GM12878 (cell line): Measurements from ENCODE around the gene NBEA. TPM values are rescaled to one million over a fixed set of nuclear protein-coding genes. Genes with fewer than 3 reads are reported as not detected.

Experiments
- ATAC-seq: fragments of 200-7000 bp; cut with Tn5 transposase; 3 replicates; pipeline ENCODE4 v1.9.1; 2020; ENCODE audit warnings: mild to moderate bottlenecking, moderate library complexity
- BruUV-seq: library from RNA; stranded (reverse); fragments of 400-500 nt; replicated peaks from 2 replicates; lab custom pipeline; 2021; lab: Mats Ljungman, UMichigan
- CTCF ChIA-PET: fragments of 300-600 bp; sonication (Branson Sonifier 250); formaldehyde crosslinking; extraction: SDS; loops from one replicate; lab custom pipeline; 2021; ENCODE audit warnings: inconsistent platforms; lab: Yijun Ruan, JAX
- POLR2A ChIA-PET: fragments of 350-600 bp; formaldehyde crosslinking; extraction: SDS; loops from one replicate; lab custom pipeline; 2021; ENCODE audit warnings: inconsistent platforms; lab: Charles Lee
- RAD21 ChIA-PET: fragments of 300-600 bp; sonication (Branson Sonifier 250); formaldehyde crosslinking; loops from one replicate; lab custom pipeline; 2023; ENCODE audit warnings: antibody characterized with exemption; ENCODE audit not compliant: unreplicated experiment; lab: Charles Lee
- SMC1A ChIA-PET: fragments of 300-600 bp; sonication (Branson Sonifier 250); formaldehyde crosslinking; loops from one replicate; lab custom pipeline; 2023; ENCODE audit not compliant: unreplicated experiment, uncharacterized antibody; lab: Charles Lee
- DNase-seq: peaks from one replicate; pipeline ENCODE4 v3.0.0-alpha.2; 2011; ENCODE audit warnings: low read depth, low spot score
- FAIRE-seq: peaks from 3 replicates; lab custom pipeline; 2011; peaks lifted over from hg19 to GRCh38; lab: Jason Lieb, UNC
- H2AFZ ChIP-seq: 2 replicates; pipeline ENCODE4 v1.6.0; 2011; ENCODE audit warnings: low read depth, low read length, control low read depth; ENCODE audit not compliant: control insufficient read depth
- H3K27ac ChIP-seq: 2 replicates; pipeline ENCODE4 v1.5.1; 2011; ENCODE audit warnings: control low read depth; ENCODE audit not compliant: control insufficient read depth, insufficient read depth
- H3K27me3 ChIP-seq, 2 experiments: replicated peaks in 1 of 2; 2 replicates each; pipeline versions ENCODE4 v1.6.0 to v1.6.1; 2011; ENCODE audit warnings: low read length in 1 of 2; ENCODE audit not compliant: control insufficient read depth in 2 of 2, insufficient read depth in 2 of 2
- H3K36me3 ChIP-seq, 2 experiments: 2 replicates each; pipeline ENCODE4 v1.5.1; 2011; ENCODE audit warnings: low read length in 1 of 2; ENCODE audit not compliant: control insufficient read depth in 2 of 2, insufficient read depth in 2 of 2
- H3K4me1 ChIP-seq: 2 replicates; pipeline ENCODE4 v1.6.1; 2011; ENCODE audit warnings: mild to moderate bottlenecking, low read length, moderate library complexity, mixed read lengths; ENCODE audit not compliant: control insufficient read depth, insufficient read depth
- H3K4me2 ChIP-seq: 2 replicates; pipeline ENCODE4 v1.6.0; 2011; ENCODE audit warnings: control low read depth; ENCODE audit not compliant: control insufficient read depth, insufficient read depth
- H3K4me3 ChIP-seq: fragments of 200-600 bp; sonication (generic); 2 replicates; pipeline ENCODE4 v1.5.1; 2016
- H3K79me2 ChIP-seq: 2 replicates; pipeline ENCODE4 v1.6.0; 2011; ENCODE audit warnings: low read length; ENCODE audit not compliant: control insufficient read depth, insufficient read depth
- H3K9ac ChIP-seq: 2 replicates; pipeline ENCODE4 v1.8.0; 2011; ENCODE audit warnings: low read length, control low read depth, mixed read lengths; ENCODE audit not compliant: control insufficient read depth, insufficient read depth
- H3K9me3 ChIP-seq: replicated peaks from 3 replicates; pipeline ENCODE4 v1.5.1; 2011; ENCODE audit warnings: mild to moderate bottlenecking, low read length; ENCODE audit not compliant: control insufficient read depth, insufficient read depth
- H4K20me1 ChIP-seq: 2 replicates; pipeline ENCODE4 v1.6.0; 2011; ENCODE audit not compliant: control insufficient read depth, insufficient read depth
- BCL11A ChIP-seq: IDR thresholded peaks from 2 replicates; pipeline ENCODE4 v1.6.1; 2011; ENCODE audit warnings: low read depth, low read length
- EP300 ChIP-seq, 2 experiments: fragments of 150-350 bp in 1 of 2; IDR thresholded peaks; 2 replicates each; pipeline ENCODE4 v1.6.1; 2011 to 2012; ENCODE audit warnings: low read depth in 2 of 2, low read length in 2 of 2, borderline replicate concordance in 1 of 2, improper control_type of control experiment in 1 of 2, inconsistent platforms in 1 of 2; ENCODE audit not compliant: control insufficient read depth in 1 of 2
- HCFC1 ChIP-seq: fragments of 150-350 bp; IDR thresholded peaks from 2 replicates; pipeline ENCODE4 v1.6.1; 2014; ENCODE audit warnings: low read length
- IKZF2 ChIP-seq, 2 experiments: fragments of 450-650 bp; IDR thresholded peaks; 2 replicates each; pipeline ENCODE4 v1.6.1; 2017; ENCODE audit warnings: mild to moderate bottlenecking in 2 of 2, moderate library complexity in 2 of 2
- NBN ChIP-seq: fragments of 450-650 bp; IDR thresholded peaks from 2 replicates; pipeline ENCODE4 v1.6.1; 2016
- NR2C2 ChIP-seq: IDR thresholded peaks from 2 replicates; pipeline ENCODE4 v1.6.1; 2011; ENCODE audit warnings: borderline replicate concordance, low read depth; ENCODE audit not compliant: control insufficient read depth, insufficient read length
- NRF1 ChIP-seq: conservative IDR thresholded peaks from 2 replicates; pipeline ENCODE4 v1.6.1; 2011; ENCODE audit warnings: mild to moderate bottlenecking, low read depth, low read length, improper control_type of control experiment
- RAD51 ChIP-seq: fragments of 450-650 bp; IDR thresholded peaks from 2 replicates; pipeline ENCODE4 v1.6.1; 2016; ENCODE audit warnings: moderate library complexity, mild to moderate bottlenecking, inconsistent platforms
- SIN3A ChIP-seq: IDR thresholded peaks from 2 replicates; pipeline ENCODE4 v1.6.1; 2012; ENCODE audit warnings: low read depth, low read length, improper control_type of control experiment
- SMC3 ChIP-seq: IDR thresholded peaks from 2 replicates; pipeline ENCODE4 v1.6.1; 2011; ENCODE audit warnings: low read length, improper control_type of control experiment, borderline replicate concordance
- TCF7 ChIP-seq: IDR thresholded peaks from 2 replicates; pipeline ENCODE4 v1.6.1; 2014; ENCODE audit warnings: antibody characterized with exemption, borderline replicate concordance
- WRNIP1 ChIP-seq: IDR thresholded peaks from 2 replicates; pipeline ENCODE4 v1.6.1; 2011; ENCODE audit warnings: low read depth, low read length, improper control_type of control experiment, borderline replicate concordance
- YBX1 ChIP-seq: fragments of 450-650 bp; IDR thresholded peaks from 2 replicates; pipeline ENCODE4 v1.6.1; 2016; ENCODE audit warnings: antibody characterized with exemption
- ZNF384 ChIP-seq: IDR thresholded peaks from 2 replicates; pipeline ENCODE4 v1.6.1; 2012; ENCODE audit warnings: low read depth, mild to moderate bottlenecking, low read length, improper control_type of control experiment, borderline replicate concordance
- WGBS: methylation state at CpG from one replicate; pipeline ENCODE4 v1.1.6; 2016; ENCODE audit warnings: low lambda C conversion rate; ENCODE audit not compliant: insufficient replicate concordance, insufficient coverage; ENCODE audit errors: missing lambda C conversion rate; 5-methylcytosine and 5-hydroxymethylcytosine counted together
- in situ Hi-C: fragments of 300-500 bp; cut with MboI; formaldehyde crosslinking; loops from 9 replicates; pipeline ENCODE4 v1.14.3; 2018; ENCODE audit warnings: mixed read lengths
- intact Hi-C: fragments of 100-400 bp; cut with micrococcal nuclease; formaldehyde crosslinking; loops from one replicate; pipeline ENCODE4 v1.14.2; 2022; ENCODE audit not compliant: unreplicated experiment
- polyA plus RNA-seq, 11 experiments: library from polyadenylated mRNA; depleted of rRNA in 4 of 11; unstranded in 6 of 11; stranded (reverse) in 5 of 11; fragments of >200 nt; fragmentation: Nextera tagmentation in 4 of 11; fragmentation: Illumina TruSeq in 1 of 11; extraction: Ambion mirVana in 4 of 11; extraction: Trizol in 1 of 11; gene quantifications; 1 replicate in 1 of 11; 2 replicates in 10 of 11; pipeline versions ENCODE4 v1.2.1 to v1.2.3, GENCODE V29; 2011 to 2016; ENCODE audit warnings: inconsistent platforms in 2 of 11, missing spikeins in 2 of 11, low read depth in 1 of 11
- total RNA-seq, 4 experiments: library from RNA; depleted of rRNA in 3 of 4; stranded (reverse); fragments of >200 nt in 3 of 4; fragmentation: Illumina TruSeq in 1 of 4; extraction: Trizol in 1 of 4; gene quantifications; 2 replicates each; pipeline versions ENCODE4 v1.2.1 to v1.2.3, GENCODE V29; 2013 to 2021
- TF ChIP-seq, protein P1 (sequence below): fragments of 450-650 bp; IDR thresholded peaks from 2 replicates; pipeline ENCODE4 v1.6.1; 2017; ENCODE audit warnings: mild to moderate bottlenecking, low read depth, inconsistent platforms; ENCODE audit not compliant: poor library complexity, severe bottlenecking
- TF ChIP-seq, protein P2 (sequence below): IDR thresholded peaks from 2 replicates; pipeline ENCODE4 v1.6.1; 2011; ENCODE audit warnings: low read depth, low read length, improper control_type of control experiment, borderline replicate concordance
- TF ChIP-seq, protein P3 (sequence below): fragments of 450-650 bp; IDR thresholded peaks from 2 replicates; pipeline ENCODE4 v1.6.1; 2017; ENCODE audit warnings: mild to moderate bottlenecking, moderate library complexity

NBEA gene
- total and polyA plus RNA-seq, 10 of the 15 experiments (the other 5 are each of a cell fraction or from before 2014, with no cell fraction given) = 0.23 to 3.6 (median 0.55) TPM

DNA sequence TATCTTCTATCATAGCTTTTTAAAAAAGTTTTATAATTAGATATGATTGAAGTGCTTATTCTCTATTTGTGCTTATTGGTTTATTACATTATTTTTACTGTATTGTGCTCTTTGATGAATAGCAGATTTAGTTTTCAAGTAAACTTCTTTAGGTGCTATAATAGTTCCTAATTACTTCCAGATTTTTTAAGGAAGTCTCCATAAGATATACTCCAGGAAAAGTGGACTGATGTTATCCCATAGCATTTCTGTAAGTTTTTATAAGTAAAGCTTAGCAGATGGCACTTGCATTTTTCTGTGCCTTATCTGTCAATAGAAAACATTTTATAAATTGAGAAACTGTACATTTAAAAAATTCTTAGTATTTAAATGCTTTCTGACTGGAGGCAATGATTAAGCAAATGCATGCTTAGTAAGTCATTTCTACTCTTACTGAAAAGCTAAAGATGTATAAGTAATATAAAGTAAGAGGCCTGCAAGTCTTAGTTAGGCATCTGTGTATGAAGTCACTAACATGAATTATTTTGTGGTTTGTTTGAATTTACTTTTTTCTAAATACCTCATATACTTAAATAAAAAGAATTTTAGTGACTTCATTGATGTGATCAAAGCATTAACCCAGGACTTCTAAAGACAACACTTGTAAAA, 351.6 kb downstream of the NBEA start (continued):
- no peak for TF ChIP-seq IKZF2 (IDR thresholded peaks at IDR 0.05)
- no peak for TF ChIP-seq SIN3A
- no peak for TF ChIP-seq ZNF384
- TF ChIP-seq HCFC1 = no peak
- TF ChIP-seq NRF1 = no peak
- TF ChIP-seq, all 136 proteins: peak for 0

DNA sequence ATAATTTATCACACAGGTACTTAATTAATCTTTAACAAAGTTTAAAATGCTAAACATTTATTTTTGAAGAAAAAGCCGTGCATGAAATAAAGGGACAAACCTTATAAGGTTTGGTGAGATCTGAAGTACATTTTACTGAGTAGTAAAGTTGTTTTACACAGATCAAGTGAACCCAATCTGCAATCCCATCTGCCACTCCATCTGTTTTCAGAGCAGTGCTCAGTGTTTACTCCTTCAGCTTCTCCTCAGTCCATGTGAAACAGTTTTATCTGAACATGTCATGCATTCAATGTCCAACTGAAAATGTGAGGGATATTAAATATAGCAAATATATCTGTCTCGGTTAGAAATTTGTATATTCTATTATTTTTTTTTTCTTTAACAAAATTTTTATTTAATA, 367.6 kb downstream of the NBEA start:
- FAIRE-seq = no peak
- in situ Hi-C loops = no loop called here
- Histone ChIP-seq H3K79me2 (no peaks in the 10 kb centered on the region), H3K9ac (no peak overlapping the region), H3K27me3 (no peaks in the 10 kb centered on the region), H3K4me2 (no peak overlapping the region), H3K4me1 (no peaks in the 10 kb centered on the region), H4K20me1 (no peaks in the 10 kb centered on the region), H3K9me3 (no peaks in the 10 kb centered on the region), H3K36me3 (no peaks in the 10 kb centered on the region), H3K27ac (no peak overlapping the region), H2AFZ (no peak overlapping the region), H3K4me3 (no peak overlapping the region)
- CTCF ChIA-PET = no interaction called here
- 0% methylated on average over 2 of the region's 2 CpGs for WGBS
- RAD21 ChIA-PET = no interaction called here
- no peak for ATAC-seq
- intact Hi-C loops = no loop called here
- no TSS peak for BruUV-seq
- SMC1A ChIA-PET = no interaction called here
- POLR2A ChIA-PET = no interaction called here
- no peak for DNase-seq
- TF ChIP-seq, protein P1, sequence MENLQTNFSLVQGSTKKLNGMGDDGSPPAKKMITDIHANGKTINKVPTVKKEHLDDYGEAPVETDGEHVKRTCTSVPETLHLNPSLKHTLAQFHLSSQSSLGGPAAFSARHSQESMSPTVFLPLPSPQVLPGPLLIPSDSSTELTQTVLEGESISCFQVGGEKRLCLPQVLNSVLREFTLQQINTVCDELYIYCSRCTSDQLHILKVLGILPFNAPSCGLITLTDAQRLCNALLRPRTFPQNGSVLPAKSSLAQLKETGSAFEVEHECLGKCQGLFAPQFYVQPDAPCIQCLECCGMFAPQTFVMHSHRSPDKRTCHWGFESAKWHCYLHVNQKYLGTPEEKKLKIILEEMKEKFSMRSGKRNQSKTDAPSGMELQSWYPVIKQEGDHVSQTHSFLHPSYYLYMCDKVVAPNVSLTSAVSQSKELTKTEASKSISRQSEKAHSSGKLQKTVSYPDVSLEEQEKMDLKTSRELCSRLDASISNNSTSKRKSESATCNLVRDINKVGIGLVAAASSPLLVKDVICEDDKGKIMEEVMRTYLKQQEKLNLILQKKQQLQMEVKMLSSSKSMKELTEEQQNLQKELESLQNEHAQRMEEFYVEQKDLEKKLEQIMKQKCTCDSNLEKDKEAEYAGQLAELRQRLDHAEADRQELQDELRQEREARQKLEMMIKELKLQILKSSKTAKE = no peak
- TF ChIP-seq EP300 (IDR thresholded peaks at IDR 0.05; ENCODE audit: borderline replicate concordance in 1 of 2, control insufficient read depth in 1 of 2, low read depth in 2 of 2, low read length in 2 of 2) = no peak
- no peak for TF ChIP-seq WRNIP1
- no peak for TF ChIP-seq YBX1
- TF ChIP-seq ZNF384 = no peak
- TF ChIP-seq, protein P2, sequence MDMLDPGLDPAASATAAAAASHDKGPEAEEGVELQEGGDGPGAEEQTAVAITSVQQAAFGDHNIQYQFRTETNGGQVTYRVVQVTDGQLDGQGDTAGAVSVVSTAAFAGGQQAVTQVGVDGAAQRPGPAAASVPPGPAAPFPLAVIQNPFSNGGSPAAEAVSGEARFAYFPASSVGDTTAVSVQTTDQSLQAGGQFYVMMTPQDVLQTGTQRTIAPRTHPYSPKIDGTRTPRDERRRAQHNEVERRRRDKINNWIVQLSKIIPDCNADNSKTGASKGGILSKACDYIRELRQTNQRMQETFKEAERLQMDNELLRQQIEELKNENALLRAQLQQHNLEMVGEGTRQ = no peak
- no peak for TF ChIP-seq BCL11A
- TF ChIP-seq NR2C2 = no peak
- TF ChIP-seq HCFC1 = no peak
- no peak for TF ChIP-seq RAD51
- no peak for TF ChIP-seq TCF7
- TF ChIP-seq NBN = no peak
- TF ChIP-seq SMC3 = no peak
- TF ChIP-seq, protein P3, sequence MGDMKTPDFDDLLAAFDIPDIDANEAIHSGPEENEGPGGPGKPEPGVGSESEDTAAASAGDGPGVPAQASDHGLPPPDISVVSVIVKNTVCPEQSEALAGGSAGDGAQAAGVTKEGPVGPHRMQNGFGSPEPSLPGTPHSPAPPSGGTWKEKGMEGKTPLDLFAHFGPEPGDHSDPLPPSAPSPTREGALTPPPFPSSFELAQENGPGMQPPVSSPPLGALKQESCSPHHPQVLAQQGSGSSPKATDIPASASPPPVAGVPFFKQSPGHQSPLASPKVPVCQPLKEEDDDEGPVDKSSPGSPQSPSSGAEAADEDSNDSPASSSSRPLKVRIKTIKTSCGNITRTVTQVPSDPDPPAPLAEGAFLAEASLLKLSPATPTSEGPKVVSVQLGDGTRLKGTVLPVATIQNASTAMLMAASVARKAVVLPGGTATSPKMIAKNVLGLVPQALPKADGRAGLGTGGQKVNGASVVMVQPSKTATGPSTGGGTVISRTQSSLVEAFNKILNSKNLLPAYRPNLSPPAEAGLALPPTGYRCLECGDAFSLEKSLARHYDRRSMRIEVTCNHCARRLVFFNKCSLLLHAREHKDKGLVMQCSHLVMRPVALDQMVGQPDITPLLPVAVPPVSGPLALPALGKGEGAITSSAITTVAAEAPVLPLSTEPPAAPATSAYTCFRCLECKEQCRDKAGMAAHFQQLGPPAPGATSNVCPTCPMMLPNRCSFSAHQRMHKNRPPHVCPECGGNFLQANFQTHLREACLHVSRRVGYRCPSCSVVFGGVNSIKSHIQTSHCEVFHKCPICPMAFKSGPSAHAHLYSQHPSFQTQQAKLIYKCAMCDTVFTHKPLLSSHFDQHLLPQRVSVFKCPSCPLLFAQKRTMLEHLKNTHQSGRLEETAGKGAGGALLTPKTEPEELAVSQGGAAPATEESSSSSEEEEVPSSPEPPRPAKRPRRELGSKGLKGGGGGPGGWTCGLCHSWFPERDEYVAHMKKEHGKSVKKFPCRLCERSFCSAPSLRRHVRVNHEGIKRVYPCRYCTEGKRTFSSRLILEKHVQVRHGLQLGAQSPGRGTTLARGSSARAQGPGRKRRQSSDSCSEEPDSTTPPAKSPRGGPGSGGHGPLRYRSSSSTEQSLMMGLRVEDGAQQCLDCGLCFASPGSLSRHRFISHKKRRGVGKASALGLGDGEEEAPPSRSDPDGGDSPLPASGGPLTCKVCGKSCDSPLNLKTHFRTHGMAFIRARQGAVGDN = no peak
